HL-60 (cell line): Measurements from ENCODE around the gene GPR45.

ENCODE experiments used
- DNase-seq, 2 experiments: peaks; one replicate each; pipeline ENCODE4 v3.0.0-alpha.2; 2010 to 2020; ENCODE audit warnings: low read depth in 1 of 2, low spot score in 1 of 2
- H3K27ac ChIP-seq: fragments of 250-450 bp; sonication (Bioruptor Pico); replicated peaks from 2 replicates; pipeline ENCODE4 v1.5.1; 2020; ENCODE audit warnings: mild to moderate bottlenecking, moderate library complexity
- H3K27me3 ChIP-seq: fragments of 250-450 bp; sonication (Bioruptor Pico); 2 replicates; pipeline ENCODE4 v1.5.1; 2021; ENCODE audit warnings: mild to moderate bottlenecking, moderate library complexity; ENCODE audit not compliant: insufficient read depth, poor library complexity, severe bottlenecking
- H3K4me3 ChIP-seq: replicated peaks from 2 replicates; pipeline ENCODE4 v1.5.1; 2011; ENCODE audit warnings: mild to moderate bottlenecking, control low read depth, low read length; ENCODE audit not compliant: insufficient read depth
- CTCF ChIP-seq: IDR thresholded peaks from one replicate; pipeline ENCODE4 v1.5.1; 2011; ENCODE audit warnings: low read length, control low read depth, inconsistent platforms; ENCODE audit not compliant: insufficient read depth
- GABPA ChIP-seq: IDR thresholded peaks from 2 replicates; pipeline ENCODE4 v1.6.1; 2012; ENCODE audit warnings: low read depth
- POLR2AphosphoS5 ChIP-seq: IDR thresholded peaks from 2 replicates; pipeline ENCODE4 v1.6.1; 2012; ENCODE audit warnings: low read depth
- SPI1 ChIP-seq: IDR thresholded peaks from 2 replicates; pipeline ENCODE4 v1.6.1; 2012; ENCODE audit warnings: low read depth, mild to moderate bottlenecking, borderline replicate concordance
- TF ChIP-seq, protein P1 (sequence below): IDR thresholded peaks from 2 replicates; pipeline ENCODE4 v1.6.1; 2012; ENCODE audit warnings: low read depth; ENCODE audit not compliant: insufficient replicate concordance

GPR45 gene

GRCh38 chr2:105262651-105263091 is 21.1 kb downstream of the GPR45 start:
- Histone ChIP-seq H3K27me3 (no peaks in the 10 kb centered on the region), H3K27ac (no peak overlapping the region), H3K4me3 (no peak overlapping the region)
- no peak for TF ChIP-seq SPI1
- TF ChIP-seq CTCF = no peak
- no peak for TF ChIP-seq POLR2AphosphoS5
- TF ChIP-seq, protein P1, sequence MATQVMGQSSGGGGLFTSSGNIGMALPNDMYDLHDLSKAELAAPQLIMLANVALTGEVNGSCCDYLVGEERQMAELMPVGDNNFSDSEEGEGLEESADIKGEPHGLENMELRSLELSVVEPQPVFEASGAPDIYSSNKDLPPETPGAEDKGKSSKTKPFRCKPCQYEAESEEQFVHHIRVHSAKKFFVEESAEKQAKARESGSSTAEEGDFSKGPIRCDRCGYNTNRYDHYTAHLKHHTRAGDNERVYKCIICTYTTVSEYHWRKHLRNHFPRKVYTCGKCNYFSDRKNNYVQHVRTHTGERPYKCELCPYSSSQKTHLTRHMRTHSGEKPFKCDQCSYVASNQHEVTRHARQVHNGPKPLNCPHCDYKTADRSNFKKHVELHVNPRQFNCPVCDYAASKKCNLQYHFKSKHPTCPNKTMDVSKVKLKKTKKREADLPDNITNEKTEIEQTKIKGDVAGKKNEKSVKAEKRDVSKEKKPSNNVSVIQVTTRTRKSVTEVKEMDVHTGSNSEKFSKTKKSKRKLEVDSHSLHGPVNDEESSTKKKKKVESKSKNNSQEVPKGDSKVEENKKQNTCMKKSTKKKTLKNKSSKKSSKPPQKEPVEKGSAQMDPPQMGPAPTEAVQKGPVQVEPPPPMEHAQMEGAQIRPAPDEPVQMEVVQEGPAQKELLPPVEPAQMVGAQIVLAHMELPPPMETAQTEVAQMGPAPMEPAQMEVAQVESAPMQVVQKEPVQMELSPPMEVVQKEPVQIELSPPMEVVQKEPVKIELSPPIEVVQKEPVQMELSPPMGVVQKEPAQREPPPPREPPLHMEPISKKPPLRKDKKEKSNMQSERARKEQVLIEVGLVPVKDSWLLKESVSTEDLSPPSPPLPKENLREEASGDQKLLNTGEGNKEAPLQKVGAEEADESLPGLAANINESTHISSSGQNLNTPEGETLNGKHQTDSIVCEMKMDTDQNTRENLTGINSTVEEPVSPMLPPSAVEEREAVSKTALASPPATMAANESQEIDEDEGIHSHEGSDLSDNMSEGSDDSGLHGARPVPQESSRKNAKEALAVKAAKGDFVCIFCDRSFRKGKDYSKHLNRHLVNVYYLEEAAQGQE = no peak
- TF ChIP-seq GABPA = no peak
- DNase-seq = no peak

- H3K4me3 ChIP-seq = no peak overlapping the region
- no peak for DNase-seq
- no peak overlapping the region for H3K27ac ChIP-seq
- H3K27me3 ChIP-seq = no peaks in the 10 kb centered on the region
- no peak for TF ChIP-seq POLR2AphosphoS5
- TF ChIP-seq CTCF = no peak
- TF ChIP-seq SPI1 = no peak
- no peak for TF ChIP-seq GABPA
- TF ChIP-seq, protein P1 = no peak
Measured at GRCh38 chr2:105269426-105269825, 27.9 kb downstream of the GPR45 start.

DNA sequence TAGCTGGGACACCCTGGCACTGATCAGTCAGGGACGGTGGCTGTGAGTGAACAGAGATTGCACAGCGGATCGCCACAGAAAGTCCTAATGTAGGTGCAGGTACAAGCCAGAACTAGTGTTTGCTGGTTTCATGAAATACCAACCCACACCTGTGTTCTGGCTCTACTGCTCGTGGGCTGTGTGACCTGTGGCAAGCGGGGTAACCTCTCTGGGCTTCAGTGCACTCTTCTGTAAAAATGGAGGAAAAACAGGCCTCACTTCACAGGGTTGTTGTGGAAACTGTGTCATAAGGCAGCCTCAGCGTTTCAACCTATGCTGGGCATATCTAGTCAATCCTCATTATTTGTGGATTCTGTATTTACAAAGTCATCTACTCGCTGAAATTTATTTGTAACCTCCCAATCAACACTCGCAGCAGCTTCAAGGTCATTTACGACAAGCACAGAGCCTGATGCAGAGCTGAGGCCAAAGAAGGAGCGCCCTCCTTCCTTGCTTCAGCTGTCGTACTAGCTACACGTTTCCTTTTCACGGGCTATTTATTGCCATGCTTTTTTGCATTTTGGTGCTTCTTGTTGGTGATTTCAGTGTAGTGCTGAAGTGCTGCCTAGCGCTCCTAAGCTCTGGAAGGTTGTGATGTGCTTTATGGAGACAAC is 30.0 kb downstream of the GPR45 start:
- no peak overlapping the region for H3K27ac ChIP-seq
- H3K4me3 ChIP-seq = no peak overlapping the region

More for the DNA sequence above, 30.0 kb downstream of the GPR45 start:
- TF ChIP-seq GABPA (no peak), SPI1 (no peak), CTCF (no peak), POLR2AphosphoS5 (no peak)
- TF ChIP-seq, protein P1 = no peak
- no peaks in the 10 kb centered on the region for H3K27me3 ChIP-seq
- DNase-seq = no peak
